HepG2 (cell line): ENCODE measurements around the gene PLXND1. TPM values are rescaled to one million over a fixed set of nuclear protein-coding genes. Genes with fewer than 3 reads are reported as not detected.

ENCODE experiments used
- ATF7 ChIP-seq, 2 experiments: fragments of 450-650 bp in 1 of 2; sonication (generic) in 1 of 2; formaldehyde crosslinking in 1 of 2; IDR thresholded peaks; 2 replicates each; pipeline versions ENCODE4 v1.4.0 to v1.6.1; 2016 to 2020; ENCODE audit warnings: antibody characterized with exemption in 1 of 2, mild to moderate bottlenecking in 1 of 2, missing genetic modification reagents in 1 of 2
- DMTF1 ChIP-seq: sonication (generic); formaldehyde crosslinking; IDR thresholded peaks from 2 replicates; pipeline ENCODE4 v1.4.0; 2020; ENCODE audit warnings: mild to moderate bottlenecking, missing genetic modification reagents
- EHMT2 ChIP-seq: fragments of 200-600 bp; sonication (generic); IDR thresholded peaks from 2 replicates; pipeline ENCODE4 v1.7.0; 2017; ENCODE audit warnings: antibody characterized with exemption, low read depth, low read length, borderline replicate concordance
- NFRKB ChIP-seq: fragments of 450-650 bp; IDR thresholded peaks from 2 replicates; pipeline ENCODE4 v1.6.1; 2017
- NKX3-1 ChIP-seq: sonication (generic); formaldehyde crosslinking; IDR thresholded peaks from 2 replicates; pipeline ENCODE4 v1.5.0; 2020; ENCODE audit warnings: missing genetic modification reagents
- RARG ChIP-seq: sonication (generic); formaldehyde crosslinking; IDR thresholded peaks from 2 replicates; pipeline ENCODE4 v1.4.0; 2020; ENCODE audit warnings: low read depth, mild to moderate bottlenecking, missing genetic modification reagents
- SP5 ChIP-seq: IDR thresholded peaks from 2 replicates; pipeline ENCODE4 v1.6.1; 2016; ENCODE audit warnings: low read depth, borderline replicate concordance
- XBP1 ChIP-seq: sonication (generic); formaldehyde crosslinking; IDR thresholded peaks from 2 replicates; pipeline ENCODE4 v1.5.0; 2020; ENCODE audit warnings: missing genetic modification reagents
- ZBTB42 ChIP-seq: sonication (generic); formaldehyde crosslinking; IDR thresholded peaks from 2 replicates; pipeline ENCODE4 v1.5.0; 2020; ENCODE audit warnings: mild to moderate bottlenecking, missing genetic modification reagents
- ZMYM3 ChIP-seq: sonication (generic); formaldehyde crosslinking; IDR thresholded peaks from 2 replicates; pipeline ENCODE4 v1.5.1; 2020; ENCODE audit warnings: mild to moderate bottlenecking, missing genetic modification reagents
- ZNF646 ChIP-seq: sonication (generic); formaldehyde crosslinking; IDR thresholded peaks from 2 replicates; pipeline ENCODE4 v1.9.0; 2021; ENCODE audit warnings: mild to moderate bottlenecking, missing genetic modification reagents
- ZNF674 ChIP-seq: sonication (generic); formaldehyde crosslinking; IDR thresholded peaks from 2 replicates; pipeline ENCODE4 v1.5.0; 2020; ENCODE audit warnings: low read depth, mild to moderate bottlenecking, missing genetic modification reagents
- ZNF878 ChIP-seq: sonication (generic); formaldehyde crosslinking; IDR thresholded peaks from 2 replicates; pipeline ENCODE4 v1.8.1; 2023; ENCODE audit warnings: mild to moderate bottlenecking, missing genetic modification reagents, moderate library complexity
- polyA plus RNA-seq, 8 experiments: library from polyadenylated mRNA; depleted of rRNA in 3 of 8; stranded (reverse) in 7 of 8; unstranded in 1 of 8; fragments of >200 nt; fragmentation: Illumina TruSeq in 4 of 8; extraction: Trizol in 4 of 8; gene quantifications; 2 replicates each; pipeline versions ENCODE4 v1.2.1 to v1.2.3, GENCODE V29; 2011 to 2016; ENCODE audit warnings: low read depth in 4 of 8, missing spikeins in 1 of 8, mixed read lengths in 1 of 8; ENCODE audit not compliant: insufficient read depth in 1 of 8
- total RNA-seq, 5 experiments: library from RNA; depleted of rRNA; stranded (reverse); fragments of >200 nt; fragmentation: Illumina TruSeq; extraction: Trizol; gene quantifications; 2 replicates each; pipeline ENCODE4 v1.2.3, GENCODE V29; 2016; ENCODE audit warnings: low read depth in 1 of 5

The PLXND1 gene
- total and polyA plus RNA-seq, 2 of the 13 experiments (the other 11 are each of a cell fraction or from before 2014, with no cell fraction given): 15.9 to 42.0 TPM

GRCh38 chr3:129645286-129645685 lies 38.8 kb upstream of the PLXND1 start (continued):
- no peak for TF ChIP-seq ZNF646 (CRISPR knock-in tag)
- no peak for TF ChIP-seq ZMYM3
- no peak for TF ChIP-seq XBP1 (CRISPR knock-in tag)
- TF ChIP-seq EHMT2: no peak
- no peak for TF ChIP-seq NFRKB
- TF ChIP-seq DMTF1 (CRISPR knock-in tag): no peak
- no peak for TF ChIP-seq SP5 (CRISPR knock-in tag)
- no peak for TF ChIP-seq ZBTB42 (CRISPR knock-in tag)
- TF ChIP-seq ATF7 (IDR thresholded peaks at IDR 0.05): no peak
- no peak for TF ChIP-seq ATF7 (CRISPR knock-in tag; IDR thresholded peaks at IDR 0.05)
- no peak for TF ChIP-seq NKX3-1 (CRISPR knock-in tag)
- TF ChIP-seq ZNF674 (CRISPR knock-in tag): no peak
- TF ChIP-seq RARG: no peak
- no peak for TF ChIP-seq ZNF878 (CRISPR knock-in tag)
